Measurements from ENCODE around the gene ALDH16A1. TPM values are rescaled to one million over a fixed set of nuclear protein-coding genes. Genes with fewer than 3 reads are reported as not detected.

ALDH16A1 gene
- total and polyA plus RNA-seq, 10 of the 15 experiments (the other 5 are each of a cell fraction or from before 2014, with no cell fraction given): 1.7 to 49.3 (median 18.1) TPM

DNA sequence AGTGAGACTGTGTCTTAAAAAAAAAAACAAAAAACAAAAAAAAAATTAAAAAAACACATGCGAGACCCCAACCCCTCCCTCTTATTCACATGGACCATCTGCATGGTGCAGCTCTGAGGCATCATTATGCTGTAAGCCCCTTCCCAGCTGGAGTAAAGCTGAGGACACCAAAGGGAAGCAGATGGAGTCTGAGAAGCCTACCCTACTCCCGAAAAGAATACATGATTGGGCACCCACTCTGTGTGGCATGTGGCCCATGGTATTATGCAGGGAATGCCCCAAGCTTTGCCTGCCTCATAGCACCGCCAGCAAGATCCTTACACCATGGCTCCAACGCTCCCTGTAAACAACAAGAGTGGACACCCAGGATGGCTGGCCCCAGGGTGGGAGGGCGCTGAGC is 34.5 kb upstream of the ALDH16A1 start:
- 14% methylated on average over 5 of the region's 5 CpGs for WGBS (ENCODE audit: insufficient coverage, insufficient replicate concordance, low lambda C conversion rate, missing lambda C conversion rate)
- RAD21 ChIA-PET (ENCODE audit: unreplicated experiment): interaction anchor here (1.7 kb wide), 1 partner anchor 15 kb away, joined by 5 read pairs; no protein-coding TSS in a partner anchor
- Histone ChIP-seq H3K9me3 (replicated peaks; ENCODE audit: control insufficient read depth, insufficient read depth, low read length) (no peaks in the 10 kb centered on the region), H3K4me1 (ENCODE audit: control insufficient read depth, insufficient read depth, low read length) (peaks cover 7% of the 10 kb centered on the region; the same call in 1 of the 2 replicates), H3K4me3 (no peak overlapping the region), H2AFZ (ENCODE audit: control insufficient read depth, low read depth, low read length) (no peak overlapping the region), H4K20me1 (ENCODE audit: control insufficient read depth, insufficient read depth) (no peaks in the 10 kb centered on the region), H3K36me3 (ENCODE audit: control insufficient read depth in 2 of 2, insufficient read depth in 2 of 2, low read length in 1 of 2) (no peaks in the 10 kb centered on the region), H3K79me2 (ENCODE audit: control insufficient read depth, insufficient read depth, low read length) (no peaks in the 10 kb centered on the region), H3K4me2 (ENCODE audit: control insufficient read depth, insufficient read depth) (no peak overlapping the region), H3K27ac (ENCODE audit: control insufficient read depth, insufficient read depth) (no peak overlapping the region), H3K9ac (ENCODE audit: control insufficient read depth, insufficient read depth, low read length) (no peak overlapping the region), H3K27me3 (replicated peaks in 1 of 2; ENCODE audit: control insufficient read depth in 2 of 2, insufficient read depth in 2 of 2, low read length in 1 of 2) (peaks cover 13 to 31% of the 10 kb centered on the region in 2 experiments)
- in situ Hi-C loops (cut with MboI) (no loop called here), intact Hi-C loops (cut with micrococcal nuclease; ENCODE audit: unreplicated experiment) (no loop called here)
- FAIRE-seq: no peak
- no peak for ATAC-seq
- CTCF ChIA-PET: interaction anchor here (1.0 to 1.6 kb wide), 5 partner anchors 9 to 116 kb away, joined by 3 to 8 read pairs (median 3); no protein-coding TSS in a partner anchor
- DNase-seq (ENCODE audit: low read depth, low spot score): no peak
- no TSS peak for BruUV-seq (replicated peaks)
- SMC1A ChIA-PET (ENCODE audit: uncharacterized antibody, unreplicated experiment): interaction anchor here (1.5 to 3.0 kb wide), 2 partner anchors 10 to 11 kb away, joined by 4 to 9 read pairs; no protein-coding TSS in a partner anchor
- POLR2A ChIA-PET: interaction anchor here (1.8 kb wide), 1 partner anchor 15 kb away, joined by 5 read pairs; no protein-coding TSS in a partner anchor
- TF ChIP-seq HDAC2 (IDR thresholded peaks at IDR 0.05) (no peak), CHD4 (IDR thresholded peaks at IDR 0.05) (no peak), STAT3 (IDR thresholded peaks at IDR 0.05; ENCODE audit: low read depth, low read length) (no peak), WRNIP1 (IDR thresholded peaks at IDR 0.05; ENCODE audit: borderline replicate concordance, low read depth, low read length) (no peak), MTA3 (IDR thresholded peaks at IDR 0.05; ENCODE audit: borderline replicate concordance, low read length) (no peak), BRCA1 (IDR thresholded peaks at IDR 0.05; ENCODE audit: low read depth, low read length) (no peak), EZH2 (IDR thresholded peaks at IDR 0.05; ENCODE audit: borderline replicate concordance, control insufficient read depth, low read depth, low read length) (no peak)
- TF ChIP-seq, protein P1, sequence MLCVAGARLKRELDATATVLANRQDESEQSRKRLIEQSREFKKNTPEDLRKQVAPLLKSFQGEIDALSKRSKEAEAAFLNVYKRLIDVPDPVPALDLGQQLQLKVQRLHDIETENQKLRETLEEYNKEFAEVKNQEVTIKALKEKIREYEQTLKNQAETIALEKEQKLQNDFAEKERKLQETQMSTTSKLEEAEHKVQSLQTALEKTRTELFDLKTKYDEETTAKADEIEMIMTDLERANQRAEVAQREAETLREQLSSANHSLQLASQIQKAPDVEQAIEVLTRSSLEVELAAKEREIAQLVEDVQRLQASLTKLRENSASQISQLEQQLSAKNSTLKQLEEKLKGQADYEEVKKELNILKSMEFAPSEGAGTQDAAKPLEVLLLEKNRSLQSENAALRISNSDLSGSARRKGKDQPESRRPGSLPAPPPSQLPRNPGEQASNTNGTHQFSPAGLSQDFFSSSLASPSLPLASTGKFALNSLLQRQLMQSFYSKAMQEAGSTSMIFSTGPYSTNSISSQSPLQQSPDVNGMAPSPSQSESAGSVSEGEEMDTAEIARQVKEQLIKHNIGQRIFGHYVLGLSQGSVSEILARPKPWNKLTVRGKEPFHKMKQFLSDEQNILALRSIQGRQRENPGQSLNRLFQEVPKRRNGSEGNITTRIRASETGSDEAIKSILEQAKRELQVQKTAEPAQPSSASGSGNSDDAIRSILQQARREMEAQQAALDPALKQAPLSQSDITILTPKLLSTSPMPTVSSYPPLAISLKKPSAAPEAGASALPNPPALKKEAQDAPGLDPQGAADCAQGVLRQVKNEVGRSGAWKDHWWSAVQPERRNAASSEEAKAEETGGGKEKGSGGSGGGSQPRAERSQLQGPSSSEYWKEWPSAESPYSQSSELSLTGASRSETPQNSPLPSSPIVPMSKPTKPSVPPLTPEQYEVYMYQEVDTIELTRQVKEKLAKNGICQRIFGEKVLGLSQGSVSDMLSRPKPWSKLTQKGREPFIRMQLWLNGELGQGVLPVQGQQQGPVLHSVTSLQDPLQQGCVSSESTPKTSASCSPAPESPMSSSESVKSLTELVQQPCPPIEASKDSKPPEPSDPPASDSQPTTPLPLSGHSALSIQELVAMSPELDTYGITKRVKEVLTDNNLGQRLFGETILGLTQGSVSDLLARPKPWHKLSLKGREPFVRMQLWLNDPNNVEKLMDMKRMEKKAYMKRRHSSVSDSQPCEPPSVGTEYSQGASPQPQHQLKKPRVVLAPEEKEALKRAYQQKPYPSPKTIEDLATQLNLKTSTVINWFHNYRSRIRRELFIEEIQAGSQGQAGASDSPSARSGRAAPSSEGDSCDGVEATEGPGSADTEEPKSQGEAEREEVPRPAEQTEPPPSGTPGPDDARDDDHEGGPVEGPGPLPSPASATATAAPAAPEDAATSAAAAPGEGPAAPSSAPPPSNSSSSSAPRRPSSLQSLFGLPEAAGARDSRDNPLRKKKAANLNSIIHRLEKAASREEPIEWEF (IDR thresholded peaks at IDR 0.05; ENCODE audit: insufficient replicate concordance, low read depth, low read length): no peak
- TF ChIP-seq, protein P2, sequence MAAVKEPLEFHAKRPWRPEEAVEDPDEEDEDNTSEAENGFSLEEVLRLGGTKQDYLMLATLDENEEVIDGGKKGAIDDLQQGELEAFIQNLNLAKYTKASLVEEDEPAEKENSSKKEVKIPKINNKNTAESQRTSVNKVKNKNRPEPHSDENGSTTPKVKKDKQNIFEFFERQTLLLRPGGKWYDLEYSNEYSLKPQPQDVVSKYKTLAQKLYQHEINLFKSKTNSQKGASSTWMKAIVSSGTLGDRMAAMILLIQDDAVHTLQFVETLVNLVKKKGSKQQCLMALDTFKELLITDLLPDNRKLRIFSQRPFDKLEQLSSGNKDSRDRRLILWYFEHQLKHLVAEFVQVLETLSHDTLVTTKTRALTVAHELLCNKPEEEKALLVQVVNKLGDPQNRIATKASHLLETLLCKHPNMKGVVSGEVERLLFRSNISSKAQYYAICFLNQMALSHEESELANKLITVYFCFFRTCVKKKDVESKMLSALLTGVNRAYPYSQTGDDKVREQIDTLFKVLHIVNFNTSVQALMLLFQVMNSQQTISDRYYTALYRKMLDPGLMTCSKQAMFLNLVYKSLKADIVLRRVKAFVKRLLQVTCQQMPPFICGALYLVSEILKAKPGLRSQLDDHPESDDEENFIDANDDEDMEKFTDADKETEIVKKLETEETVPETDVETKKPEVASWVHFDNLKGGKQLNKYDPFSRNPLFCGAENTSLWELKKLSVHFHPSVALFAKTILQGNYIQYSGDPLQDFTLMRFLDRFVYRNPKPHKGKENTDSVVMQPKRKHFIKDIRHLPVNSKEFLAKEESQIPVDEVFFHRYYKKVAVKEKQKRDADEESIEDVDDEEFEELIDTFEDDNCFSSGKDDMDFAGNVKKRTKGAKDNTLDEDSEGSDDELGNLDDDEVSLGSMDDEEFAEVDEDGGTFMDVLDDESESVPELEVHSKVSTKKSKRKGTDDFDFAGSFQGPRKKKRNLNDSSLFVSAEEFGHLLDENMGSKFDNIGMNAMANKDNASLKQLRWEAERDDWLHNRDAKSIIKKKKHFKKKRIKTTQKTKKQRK (IDR thresholded peaks at IDR 0.05; ENCODE audit: low read depth, low read length): no peak
- TF ChIP-seq, protein P3, sequence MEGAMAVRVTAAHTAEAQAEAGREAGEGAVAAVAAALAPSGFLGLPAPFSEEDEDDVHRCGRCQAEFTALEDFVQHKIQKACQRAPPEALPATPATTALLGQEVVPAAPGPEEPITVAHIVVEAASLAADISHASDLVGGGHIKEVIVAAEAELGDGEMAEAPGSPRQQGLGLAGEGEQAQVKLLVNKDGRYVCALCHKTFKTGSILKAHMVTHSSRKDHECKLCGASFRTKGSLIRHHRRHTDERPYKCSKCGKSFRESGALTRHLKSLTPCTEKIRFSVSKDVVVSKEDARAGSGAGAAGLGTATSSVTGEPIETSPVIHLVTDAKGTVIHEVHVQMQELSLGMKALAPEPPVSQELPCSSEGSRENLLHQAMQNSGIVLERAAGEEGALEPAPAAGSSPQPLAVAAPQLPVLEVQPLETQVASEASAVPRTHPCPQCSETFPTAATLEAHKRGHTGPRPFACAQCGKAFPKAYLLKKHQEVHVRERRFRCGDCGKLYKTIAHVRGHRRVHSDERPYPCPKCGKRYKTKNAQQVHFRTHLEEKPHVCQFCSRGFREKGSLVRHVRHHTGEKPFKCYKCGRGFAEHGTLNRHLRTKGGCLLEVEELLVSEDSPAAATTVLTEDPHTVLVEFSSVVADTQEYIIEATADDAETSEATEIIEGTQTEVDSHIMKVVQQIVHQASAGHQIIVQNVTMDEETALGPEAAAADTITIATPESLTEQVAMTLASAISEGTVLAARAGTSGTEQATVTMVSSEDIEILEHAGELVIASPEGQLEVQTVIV (IDR thresholded peaks at IDR 0.05; ENCODE audit: borderline replicate concordance, partially characterized antibody): no peak

Data from GM12878 (cell line).